Skeletal muscle tissue (tissue), 4 donors: Measurements from ENCODE around the gene ACOX3. TPM values are rescaled to one million over a fixed set of nuclear protein-coding genes. Genes with fewer than 3 reads are reported as not detected.
A peak's percentile ranks its signal among the peaks of the same experiment; 100 is the strongest.

Source experiments
- H3K27ac ChIP-seq: one replicate; pipeline ENCODE4 v1.7.0; 2013; ENCODE audit warnings: mild to moderate bottlenecking, low read depth, low read length, inconsistent platforms
- H3K27me3 ChIP-seq, 3 donors: one replicate each; pipeline ENCODE4 v1.7.0; 2013; ENCODE audit warnings: low read length in 3 of 3; ENCODE audit not compliant: control insufficient read depth in 3 of 3, insufficient read depth in 3 of 3
- H3K36me3 ChIP-seq, 3 donors: one replicate each; pipeline ENCODE4 v1.7.0; 2013; ENCODE audit warnings: low read length in 3 of 3; ENCODE audit not compliant: control insufficient read depth in 3 of 3, insufficient read depth in 3 of 3
- H3K4me1 ChIP-seq, 3 donors: one replicate each; pipeline ENCODE4 v1.7.0; 2013; ENCODE audit warnings: low read length in 3 of 3, mild to moderate bottlenecking in 3 of 3; ENCODE audit not compliant: control insufficient read depth in 3 of 3, insufficient read depth in 3 of 3
- H3K4me3 ChIP-seq, 3 donors: one replicate each; pipeline ENCODE4 v1.7.0; 2013; ENCODE audit warnings: low read length in 3 of 3
- H3K9ac ChIP-seq, 3 donors: one replicate each; pipeline ENCODE4 v1.7.0; 2013; ENCODE audit warnings: low read length in 3 of 3, mild to moderate bottlenecking in 3 of 3, moderate library complexity in 2 of 3, low read depth in 1 of 3
- H3K9me3 ChIP-seq, 3 donors: one replicate each; pipeline ENCODE4 v1.7.0; 2013; ENCODE audit warnings: low read length in 3 of 3; ENCODE audit not compliant: control insufficient read depth in 3 of 3
- total RNA-seq: library from RNA; depleted of rRNA; stranded (reverse); fragments of >200 nt; gene quantifications from one replicate; pipeline ENCODE4 v1.2.3, GENCODE V29; 2014
- donor health status: Osteomylitis.

Gene ACOX3
- total RNA-seq, 1 donor from 2014 or later: 21.9 TPM

- H3K9me3 ChIP-seq: no peaks in the 10 kb centered on the region
- no peak overlapping the region for H3K9ac ChIP-seq
- H3K4me3 ChIP-seq: no peak overlapping the region
- H3K36me3 ChIP-seq: peaks cover 7 to 19% (median 11%) of the 10 kb centered on the region in 3 donors
- H3K4me1 ChIP-seq: peaks cover 14 to 22% (median 20%) of the 10 kb centered on the region in 3 donors
- H3K27me3 ChIP-seq: no peaks in the 10 kb centered on the region
- H3K27ac ChIP-seq: no peak overlapping the region
These were observed 62.3 kb downstream of the ACOX3 start for GRCh38 chr4:8378101-8378724.

- Histone ChIP-seq H3K4me1 (peaks cover 14 to 20% (median 20%) of the 10 kb centered on the region in 3 donors), H3K4me3 (no peak overlapping the region), H3K27me3 (no peaks in the 10 kb centered on the region), H3K9ac (no peak overlapping the region), H3K9me3 (no peaks in the 10 kb centered on the region), H3K27ac (no peak overlapping the region), H3K36me3 (peaks cover 7 to 23% (median 14%) of the 10 kb centered on the region in 3 donors)
These were observed 63.1 kb downstream of the ACOX3 start for GRCh38 chr4:8377103-8378075.

GRCh38 chr4:8376361-8377102 lies 64.0 kb downstream of the ACOX3 start:
- Histone ChIP-seq H3K9ac (peak overlapping the region in 1 of 3 donors; percentile 16), H3K27ac (no peak overlapping the region), H3K9me3 (no peaks in the 10 kb centered on the region), H3K4me1 (peaks cover 13 to 15% (median 14%) of the 10 kb centered on the region in 3 donors), H3K4me3 (no peak overlapping the region), H3K36me3 (peaks cover 7 to 28% (median 17%) of the 10 kb centered on the region in 3 donors), H3K27me3 (no peaks in the 10 kb centered on the region)

- Histone ChIP-seq H3K4me3 (no peak overlapping the region), H3K36me3 (peaks cover 7 to 26% (median 17%) of the 10 kb centered on the region in 3 donors), H3K9me3 (no peaks in the 10 kb centered on the region), H3K27ac (no peak overlapping the region), H3K27me3 (no peaks in the 10 kb centered on the region), H3K9ac (no peak overlapping the region), H3K4me1 (peaks cover 0 to 8% (median 0%) of the 10 kb centered on the region in 3 donors)
These were observed 65.5 kb downstream of the ACOX3 start for GRCh38 chr4:8374851-8375649.

- no peak overlapping the region for H3K4me3 ChIP-seq
- no peaks in the 10 kb centered on the region for H3K9me3 ChIP-seq
- no peaks in the 10 kb centered on the region for H3K27me3 ChIP-seq
- H3K27ac ChIP-seq: no peak overlapping the region
- H3K36me3 ChIP-seq: peaks cover 7 to 22% (median 13%) of the 10 kb centered on the region in 3 donors
- peaks cover 0 to 11% (median 0%) of the 10 kb centered on the region in 3 donors for H3K4me1 ChIP-seq
- no peak overlapping the region for H3K9ac ChIP-seq
These were observed 66.5 kb downstream of the ACOX3 start for GRCh38 chr4:8373973-8374545.

GRCh38 chr4:8373270-8373972 lies 67.1 kb downstream of the ACOX3 start:
- H3K4me3 ChIP-seq: no peak overlapping the region
- H3K27ac ChIP-seq: no peak overlapping the region
- H3K9ac ChIP-seq: no peak overlapping the region
- H3K36me3 ChIP-seq: peaks cover 3 to 22% (median 13%) of the 10 kb centered on the region in 3 donors
- H3K27me3 ChIP-seq: no peaks in the 10 kb centered on the region
- no peaks in the 10 kb centered on the region for H3K9me3 ChIP-seq
- H3K4me1 ChIP-seq: peaks cover 0 to 11% (median 0%) of the 10 kb centered on the region in 3 donors

- Histone ChIP-seq H3K27ac (no peak overlapping the region), H3K9ac (no peak overlapping the region), H3K27me3 (no peaks in the 10 kb centered on the region), H3K4me3 (no peak overlapping the region), H3K36me3 (peaks cover 3 to 20% (median 13%) of the 10 kb centered on the region in 3 donors), H3K9me3 (no peaks in the 10 kb centered on the region), H3K4me1 (peaks cover 0 to 11% (median 0%) of the 10 kb centered on the region in 3 donors)
These were observed 68.0 kb downstream of the ACOX3 start for GRCh38 chr4:8372506-8372905.

- no peak overlapping the region for H3K4me3 ChIP-seq
- peaks cover 0 to 11% (median 0%) of the 10 kb centered on the region in 3 donors for H3K4me1 ChIP-seq
- H3K9me3 ChIP-seq: no peaks in the 10 kb centered on the region
- H3K9ac ChIP-seq: no peak overlapping the region
- H3K36me3 ChIP-seq: peaks cover 3 to 19% (median 17%) of the 10 kb centered on the region in 3 donors
- H3K27me3 ChIP-seq: no peaks in the 10 kb centered on the region
- H3K27ac ChIP-seq: no peak overlapping the region
These were observed 68.9 kb downstream of the ACOX3 start for GRCh38 chr4:8371596-8371995.
